ENCODE measurements around the gene BCAT1.
"Not testable (repeated sequence)": the region's sequence is repeated elsewhere in the genome, so short reads cannot be mapped to it uniquely, and the experiment has no call there.

Gene BCAT1

GRCh38 chr12:24928533-24929306 is 20.2 kb downstream of the BCAT1 start:
- H3K27me3 ChIP-seq (ENCODE audit: control insufficient read depth in 1 of 2, insufficient read depth in 2 of 2, low read length in 2 of 2); H3K9me3 ChIP-seq (ENCODE audit: control insufficient read depth in 1 of 2, low read length in 2 of 2); H3K27ac ChIP-seq (ENCODE audit: low read depth, low read length); H3K36me3 ChIP-seq (ENCODE audit: control insufficient read depth in 1 of 2, insufficient read depth in 2 of 2, low read length in 2 of 2); H3K4me1 ChIP-seq (ENCODE audit: control insufficient read depth in 1 of 2, insufficient read depth in 2 of 2, low read length in 2 of 2); H3K9ac ChIP-seq (ENCODE audit: low read depth in 1 of 2, low read length in 2 of 2); H3K4me3 ChIP-seq (ENCODE audit: low read depth in 1 of 2, low read length in 2 of 2): not testable (repeated sequence)

GRCh38 chr12:24928131-24928530 is 20.8 kb downstream of the BCAT1 start:
- Histone ChIP-seq H3K9ac (ENCODE audit: low read depth in 1 of 2, low read length in 2 of 2) (no peak overlapping the region), H3K27me3 (ENCODE audit: control insufficient read depth in 1 of 2, insufficient read depth in 2 of 2, low read length in 2 of 2) (no peaks in the 10 kb centered on the region), H3K9me3 (ENCODE audit: control insufficient read depth in 1 of 2, low read length in 2 of 2) (no peaks in the 10 kb centered on the region), H3K27ac (ENCODE audit: low read depth, low read length) (no peak overlapping the region), H3K4me1 (ENCODE audit: control insufficient read depth in 1 of 2, insufficient read depth in 2 of 2, low read length in 2 of 2) (no peaks in the 10 kb centered on the region), H3K4me3 (ENCODE audit: low read depth in 1 of 2, low read length in 2 of 2) (no peak overlapping the region), H3K36me3 (ENCODE audit: control insufficient read depth in 1 of 2, insufficient read depth in 2 of 2, low read length in 2 of 2) (no peaks in the 10 kb centered on the region)

- H3K9me3 ChIP-seq (ENCODE audit: control insufficient read depth in 1 of 2, low read length in 2 of 2); H3K4me3 ChIP-seq (ENCODE audit: low read depth in 1 of 2, low read length in 2 of 2): not testable (repeated sequence)
These were observed 22.8 kb downstream of the BCAT1 start for GRCh38 chr12:24926080-24926479.

GRCh38 chr12:24922090-24922489 is 26.8 kb downstream of the BCAT1 start:
- Histone ChIP-seq H3K4me3 (ENCODE audit: low read depth in 1 of 2, low read length in 2 of 2) (no peak overlapping the region), H3K4me1 (ENCODE audit: control insufficient read depth in 1 of 2, insufficient read depth in 2 of 2, low read length in 2 of 2) (no peaks in the 10 kb centered on the region), H3K36me3 (ENCODE audit: control insufficient read depth in 1 of 2, insufficient read depth in 2 of 2, low read length in 2 of 2) (no peaks in the 10 kb centered on the region), H3K9me3 (ENCODE audit: control insufficient read depth in 1 of 2, low read length in 2 of 2) (no peaks in the 10 kb centered on the region), H3K27ac (ENCODE audit: low read depth, low read length) (no peak overlapping the region), H3K9ac (ENCODE audit: low read depth in 1 of 2, low read length in 2 of 2) (no peak overlapping the region), H3K27me3 (ENCODE audit: control insufficient read depth in 1 of 2, insufficient read depth in 2 of 2, low read length in 2 of 2) (no peaks in the 10 kb centered on the region)

More at GRCh38 chr12:24926080-24926479, 22.8 kb downstream of the BCAT1 start:
- not testable (repeated sequence) for H3K4me1 ChIP-seq (ENCODE audit: control insufficient read depth in 1 of 2, insufficient read depth in 2 of 2, low read length in 2 of 2); H3K27me3 ChIP-seq (ENCODE audit: control insufficient read depth in 1 of 2, insufficient read depth in 2 of 2, low read length in 2 of 2); H3K9ac ChIP-seq (ENCODE audit: low read depth in 1 of 2, low read length in 2 of 2); H3K27ac ChIP-seq (ENCODE audit: low read depth, low read length); H3K36me3 ChIP-seq (ENCODE audit: control insufficient read depth in 1 of 2, insufficient read depth in 2 of 2, low read length in 2 of 2)

- H3K4me1 ChIP-seq (ENCODE audit: control insufficient read depth in 1 of 2, insufficient read depth in 2 of 2, low read length in 2 of 2) = no peaks in the 10 kb centered on the region
- H3K27me3 ChIP-seq (ENCODE audit: control insufficient read depth in 1 of 2, insufficient read depth in 2 of 2, low read length in 2 of 2) = no peaks in the 10 kb centered on the region
- no peak overlapping the region for H3K9ac ChIP-seq (ENCODE audit: low read depth in 1 of 2, low read length in 2 of 2)
These were observed 27.5 kb downstream of the BCAT1 start for GRCh38 chr12:24921251-24922038.

GRCh38 chr12:24920141-24920540 is 28.8 kb downstream of the BCAT1 start:
- Histone ChIP-seq H3K4me1 (ENCODE audit: control insufficient read depth in 1 of 2, insufficient read depth in 2 of 2, low read length in 2 of 2) (no peaks in the 10 kb centered on the region), H3K36me3 (ENCODE audit: control insufficient read depth in 1 of 2, insufficient read depth in 2 of 2, low read length in 2 of 2) (no peaks in the 10 kb centered on the region), H3K9ac (ENCODE audit: low read depth in 1 of 2, low read length in 2 of 2) (no peak overlapping the region), H3K27ac (ENCODE audit: low read depth, low read length) (no peak overlapping the region), H3K4me3 (ENCODE audit: low read depth in 1 of 2, low read length in 2 of 2) (no peak overlapping the region), H3K27me3 (ENCODE audit: control insufficient read depth in 1 of 2, insufficient read depth in 2 of 2, low read length in 2 of 2) (no peaks in the 10 kb centered on the region), H3K9me3 (ENCODE audit: control insufficient read depth in 1 of 2, low read length in 2 of 2) (no peaks in the 10 kb centered on the region)

More at GRCh38 chr12:24921251-24922038, 27.5 kb downstream of the BCAT1 start:
- H3K4me3 ChIP-seq (ENCODE audit: low read depth in 1 of 2, low read length in 2 of 2) = no peak overlapping the region
- no peaks in the 10 kb centered on the region for H3K36me3 ChIP-seq (ENCODE audit: control insufficient read depth in 1 of 2, insufficient read depth in 2 of 2, low read length in 2 of 2)
- no peaks in the 10 kb centered on the region for H3K9me3 ChIP-seq (ENCODE audit: control insufficient read depth in 1 of 2, low read length in 2 of 2)
- no peak overlapping the region for H3K27ac ChIP-seq (ENCODE audit: low read depth, low read length)

- H3K9me3 ChIP-seq (ENCODE audit: control insufficient read depth in 1 of 2, low read length in 2 of 2) = no peaks in the 10 kb centered on the region
- H3K27ac ChIP-seq (ENCODE audit: low read depth, low read length) = no peak overlapping the region
- H3K4me3 ChIP-seq (ENCODE audit: low read depth in 1 of 2, low read length in 2 of 2) = no peak overlapping the region
- H3K27me3 ChIP-seq (ENCODE audit: control insufficient read depth in 1 of 2, insufficient read depth in 2 of 2, low read length in 2 of 2) = no peaks in the 10 kb centered on the region
- no peak overlapping the region for H3K9ac ChIP-seq (ENCODE audit: low read depth in 1 of 2, low read length in 2 of 2)
- H3K36me3 ChIP-seq (ENCODE audit: control insufficient read depth in 1 of 2, insufficient read depth in 2 of 2, low read length in 2 of 2) = no peaks in the 10 kb centered on the region
- H3K4me1 ChIP-seq (ENCODE audit: control insufficient read depth in 1 of 2, insufficient read depth in 2 of 2, low read length in 2 of 2) = no peaks in the 10 kb centered on the region
These were observed 29.4 kb downstream of the BCAT1 start for GRCh38 chr12:24919346-24920001.

- Histone ChIP-seq H3K27ac (ENCODE audit: low read depth, low read length) (no peak overlapping the region), H3K36me3 (ENCODE audit: control insufficient read depth in 1 of 2, insufficient read depth in 2 of 2, low read length in 2 of 2) (no peaks in the 10 kb centered on the region), H3K9ac (ENCODE audit: low read depth in 1 of 2, low read length in 2 of 2) (no peak overlapping the region), H3K4me3 (ENCODE audit: low read depth in 1 of 2, low read length in 2 of 2) (no peak overlapping the region), H3K27me3 (ENCODE audit: control insufficient read depth in 1 of 2, insufficient read depth in 2 of 2, low read length in 2 of 2) (no peaks in the 10 kb centered on the region), H3K4me1 (ENCODE audit: control insufficient read depth in 1 of 2, insufficient read depth in 2 of 2, low read length in 2 of 2) (no peaks in the 10 kb centered on the region), H3K9me3 (ENCODE audit: control insufficient read depth in 1 of 2, low read length in 2 of 2) (no peaks in the 10 kb centered on the region)
These were observed 30.3 kb downstream of the BCAT1 start for GRCh38 chr12:24918596-24918995.

GRCh38 chr12:24915501-24915900 is 33.4 kb downstream of the BCAT1 start:
- H3K27me3 ChIP-seq (ENCODE audit: control insufficient read depth in 1 of 2, insufficient read depth in 2 of 2, low read length in 2 of 2) = no peaks in the 10 kb centered on the region
- H3K9me3 ChIP-seq (ENCODE audit: control insufficient read depth in 1 of 2, low read length in 2 of 2) = no peaks in the 10 kb centered on the region
- no peak overlapping the region for H3K4me3 ChIP-seq (ENCODE audit: low read depth in 1 of 2, low read length in 2 of 2)
- no peak overlapping the region for H3K27ac ChIP-seq (ENCODE audit: low read depth, low read length)
- no peaks in the 10 kb centered on the region for H3K36me3 ChIP-seq (ENCODE audit: control insufficient read depth in 1 of 2, insufficient read depth in 2 of 2, low read length in 2 of 2)
- no peaks in the 10 kb centered on the region for H3K4me1 ChIP-seq (ENCODE audit: control insufficient read depth in 1 of 2, insufficient read depth in 2 of 2, low read length in 2 of 2)
- no peak overlapping the region for H3K9ac ChIP-seq (ENCODE audit: low read depth in 1 of 2, low read length in 2 of 2)

GRCh38 chr12:24913953-24914352 is 34.9 kb downstream of the BCAT1 start:
- Histone ChIP-seq H3K27ac (ENCODE audit: low read depth, low read length) (no peak overlapping the region), H3K36me3 (ENCODE audit: control insufficient read depth in 1 of 2, insufficient read depth in 2 of 2, low read length in 2 of 2) (no peaks in the 10 kb centered on the region), H3K9me3 (ENCODE audit: control insufficient read depth in 1 of 2, low read length in 2 of 2) (no peaks in the 10 kb centered on the region), H3K9ac (ENCODE audit: low read depth in 1 of 2, low read length in 2 of 2) (no peak overlapping the region), H3K4me1 (ENCODE audit: control insufficient read depth in 1 of 2, insufficient read depth in 2 of 2, low read length in 2 of 2) (no peaks in the 10 kb centered on the region), H3K4me3 (ENCODE audit: low read depth in 1 of 2, low read length in 2 of 2) (no peak overlapping the region), H3K27me3 (ENCODE audit: control insufficient read depth in 1 of 2, insufficient read depth in 2 of 2, low read length in 2 of 2) (no peaks in the 10 kb centered on the region)

Data from duodenal mucosa (tissue), 2 donors.